K562 (cell line): ENCODE results near the gene CDKN2C. TPM values are rescaled to one million over a fixed set of nuclear protein-coding genes. Genes with fewer than 3 reads are reported as not detected.

Source experiments
- ASH1L ChIP-seq: fragments of 450-650 bp; IDR thresholded peaks from 2 replicates; pipeline ENCODE4 v1.6.1; 2018; ENCODE audit warnings: borderline replicate concordance, mild to moderate bottlenecking, low read depth; ENCODE audit not compliant: partially characterized antibody
- E2F5 ChIP-seq: sonication (generic); formaldehyde crosslinking; IDR thresholded peaks from 2 replicates; pipeline ENCODE4 v1.8.0; 2022; ENCODE audit warnings: mild to moderate bottlenecking, missing genetic modification reagents
- GTF2F1 ChIP-seq: IDR thresholded peaks from 2 replicates; pipeline ENCODE4 v1.6.1; 2011; ENCODE audit warnings: low read depth, low read length, improper control_type of control experiment
- KDM2B ChIP-seq: fragments of 250-450 bp; sonication (Bioruptor Pico); IDR thresholded peaks from 2 replicates; pipeline ENCODE4 v1.8.0; 2021; ENCODE audit warnings: mild to moderate bottlenecking, moderate library complexity
- NR2C1 ChIP-seq, 2 experiments: fragments of 450-650 bp; IDR thresholded peaks; 2 replicates each; pipeline ENCODE4 v1.6.1; 2017; ENCODE audit warnings: mild to moderate bottlenecking in 2 of 2, antibody characterized with exemption in 1 of 2, inconsistent platforms in 1 of 2, missing compliant biosample characterization in 1 of 2, missing genetic modification characterization in 1 of 2
- PBX2 ChIP-seq, 2 experiments: IDR thresholded peaks in 1 of 2; conservative IDR thresholded peaks in 1 of 2; 2 replicates each; pipeline ENCODE4 v1.6.1; 2016; ENCODE audit warnings: low read depth in 2 of 2, mild to moderate bottlenecking in 1 of 2, missing compliant biosample characterization in 1 of 2, missing genetic modification characterization in 1 of 2, moderate library complexity in 1 of 2
- POU5F1 ChIP-seq: fragments of 150-350 bp; IDR thresholded peaks from 2 replicates; pipeline ENCODE4 v1.6.1; 2014; ENCODE audit warnings: borderline replicate concordance, low read length, low read depth, mild to moderate bottlenecking; ENCODE audit not compliant: partially characterized antibody
- RB1 ChIP-seq: fragments of 450-650 bp; IDR thresholded peaks from 2 replicates; pipeline ENCODE4 v1.6.1; 2017; ENCODE audit warnings: low read depth, mild to moderate bottlenecking
- RFX7 ChIP-seq: fragments of 250-450 bp; sonication (Bioruptor Pico); IDR thresholded peaks from 2 replicates; pipeline ENCODE4 v1.5.1; 2021; ENCODE audit warnings: mild to moderate bottlenecking
- SAFB2 ChIP-seq: fragments of 200-400 bp; formaldehyde crosslinking; IDR thresholded peaks from 2 replicates; pipeline ENCODE4 v1.6.1; 2018; ENCODE audit warnings: borderline replicate concordance, low read length, low read depth, moderate library complexity; ENCODE audit not compliant: severe bottlenecking
- SRSF3 ChIP-seq: fragments of 200-400 bp; formaldehyde crosslinking; IDR thresholded peaks from 2 replicates; pipeline ENCODE4 v1.6.1; 2016; ENCODE audit warnings: mild to moderate bottlenecking, low read length, moderate library complexity; ENCODE audit not compliant: insufficient read depth
- TAL1 ChIP-seq: fragments of 450-650 bp; IDR thresholded peaks from 2 replicates; pipeline ENCODE4 v1.6.1; 2016; ENCODE audit warnings: mild to moderate bottlenecking
- TFE3 ChIP-seq: fragments of 450-650 bp; formaldehyde crosslinking; IDR thresholded peaks from 2 replicates; pipeline ENCODE4 v1.4.0; 2020; ENCODE audit warnings: mild to moderate bottlenecking, mixed read lengths
- ZNF408 ChIP-seq: fragments of 250-450 bp; sonication (Bioruptor Pico); IDR thresholded peaks from 2 replicates; pipeline ENCODE4 v1.4.0; 2020; ENCODE audit warnings: low read depth, mild to moderate bottlenecking, moderate library complexity
- ZNF592 ChIP-seq: fragments of 450-650 bp; IDR thresholded peaks from 2 replicates; pipeline ENCODE4 v1.6.1; 2017; ENCODE audit warnings: antibody characterized with exemption, mild to moderate bottlenecking
- polyA plus RNA-seq, 8 experiments: library from polyadenylated mRNA; depleted of rRNA in 4 of 8; stranded (reverse) in 5 of 8; unstranded in 3 of 8; fragments of >200 nt; fragmentation: Nextera tagmentation in 2 of 8; fragmentation: Illumina TruSeq in 1 of 8; extraction: Ambion mirVana in 2 of 8; extraction: Trizol in 1 of 8; gene quantifications; 2 replicates each; pipeline versions ENCODE4 v1.2.1 to v1.2.3, GENCODE V29; 2011 to 2014; ENCODE audit warnings: inconsistent platforms in 1 of 8, missing spikeins in 1 of 8
- total RNA-seq, 7 experiments: library from RNA; depleted of rRNA in 6 of 7; stranded (reverse); fragments of >200 nt in 6 of 7; fragmentation: Illumina TruSeq in 2 of 7; extraction: Trizol in 2 of 7; gene quantifications; 2 replicates each; pipeline versions ENCODE4 v1.2.1 to v1.2.3, GENCODE V29; 2011 to 2021; ENCODE audit warnings: low replicate concordance in 1 of 7

CDKN2C gene
- total and polyA plus RNA-seq, 9 of the 15 experiments (the other 6 are each of a cell fraction or from before 2014, with no cell fraction given), result 11.9 to 74.3 (median 45.9) TPM

GRCh38 chr1:50959913-50960844 lies 9.9 kb upstream of the CDKN2C start, which contains the start of gene FAF1 (continued):
- no peak for TF ChIP-seq E2F5 (CRISPR knock-in tag)
- no peak for TF ChIP-seq RFX7 (CRISPR knock-in tag)
- TF ChIP-seq POU5F1, result peak; percentile 10
- 0 out of 2 replicates have a peak, but pooled peaks have one; percentile 22 for TF ChIP-seq KDM2B (CRISPR knock-in tag)
- TF ChIP-seq TAL1, result no peak; the same call in 1 of the 2 replicates
- peak; percentile 95 for TF ChIP-seq RB1
- peak; percentile 95 for TF ChIP-seq TFE3 (CRISPR knock-in tag)
- no peak for TF ChIP-seq SRSF3
- no peak for TF ChIP-seq ASH1L
- TF ChIP-seq NR2C1 (IDR thresholded peaks at IDR 0.05), result no peak
- peak; percentile 29; the same call in 1 of the 2 replicates for TF ChIP-seq NR2C1 (tag; IDR thresholded peaks at IDR 0.05)
- peak; percentile 13; the same call in 1 of the 2 replicates for TF ChIP-seq ZNF592
- TF ChIP-seq SAFB2, result no peak
- TF ChIP-seq ZNF408 (CRISPR knock-in tag), result no peak
- no peak for TF ChIP-seq PBX2 (CRISPR knock-in tag; IDR thresholded peaks at IDR 0.05; ENCODE audit: low read depth)
- TF ChIP-seq PBX2 (tag; conservative IDR thresholded peaks at IDR 0.05; ENCODE audit: low read depth), result no peak; the same call in 1 of the 2 replicates
- TF ChIP-seq GTF2F1, result peak; percentile 92
